Esophagus muscularis mucosa (tissue), 4 donors: ENCODE measurements around the gene KTN1.

Experiments
- EP300 ChIP-seq: sonication (generic); formaldehyde crosslinking; IDR thresholded peaks from one replicate; pipeline ENCODE4 v1.6.1; 2017; ENCODE audit warnings: antibody characterized with exemption
- POLR2AphosphoS5 ChIP-seq, 2 donors: sonication (generic); formaldehyde crosslinking; IDR thresholded peaks; one replicate each; pipeline ENCODE4 v1.6.1; 2017; ENCODE audit warnings: antibody characterized with exemption in 2 of 2
- TF ChIP-seq, protein P1 (sequence below), 3 experiments: fragments of 200-600 bp in 2 of 3; fragments of 450-650 bp in 1 of 3; sonication (generic) in 2 of 3; IDR thresholded peaks; one replicate each; pipeline ENCODE4 v1.5.1; 2017 to 2019; ENCODE audit warnings: antibody characterized with exemption in 3 of 3, mild to moderate bottlenecking in 2 of 3, moderate library complexity in 1 of 3

GRCh38 chr14:55724736-55725135 lies 144.7 kb downstream of the KTN1 start:
- TF ChIP-seq EP300, result no peak
- TF ChIP-seq, protein P1, sequence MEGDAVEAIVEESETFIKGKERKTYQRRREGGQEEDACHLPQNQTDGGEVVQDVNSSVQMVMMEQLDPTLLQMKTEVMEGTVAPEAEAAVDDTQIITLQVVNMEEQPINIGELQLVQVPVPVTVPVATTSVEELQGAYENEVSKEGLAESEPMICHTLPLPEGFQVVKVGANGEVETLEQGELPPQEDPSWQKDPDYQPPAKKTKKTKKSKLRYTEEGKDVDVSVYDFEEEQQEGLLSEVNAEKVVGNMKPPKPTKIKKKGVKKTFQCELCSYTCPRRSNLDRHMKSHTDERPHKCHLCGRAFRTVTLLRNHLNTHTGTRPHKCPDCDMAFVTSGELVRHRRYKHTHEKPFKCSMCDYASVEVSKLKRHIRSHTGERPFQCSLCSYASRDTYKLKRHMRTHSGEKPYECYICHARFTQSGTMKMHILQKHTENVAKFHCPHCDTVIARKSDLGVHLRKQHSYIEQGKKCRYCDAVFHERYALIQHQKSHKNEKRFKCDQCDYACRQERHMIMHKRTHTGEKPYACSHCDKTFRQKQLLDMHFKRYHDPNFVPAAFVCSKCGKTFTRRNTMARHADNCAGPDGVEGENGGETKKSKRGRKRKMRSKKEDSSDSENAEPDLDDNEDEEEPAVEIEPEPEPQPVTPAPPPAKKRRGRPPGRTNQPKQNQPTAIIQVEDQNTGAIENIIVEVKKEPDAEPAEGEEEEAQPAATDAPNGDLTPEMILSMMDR (IDR thresholded peaks at IDR 0.05), result no peak
- no peak for TF ChIP-seq POLR2AphosphoS5 (IDR thresholded peaks at IDR 0.05)
